ENCODE measurements around the gene PTGFRN.

Gene PTGFRN

GRCh38 chr1:116868385-116868784 is 41.3 kb upstream of the PTGFRN start:
- no peak overlapping the region for H3K4me3 ChIP-seq (ENCODE audit: low read length)
- no peaks in the 10 kb centered on the region for H3K36me3 ChIP-seq (replicated peaks; ENCODE audit: low read depth, low read length)
- H2AFZ ChIP-seq (ENCODE audit: low read depth, low read length), result no peak overlapping the region
- no peaks in the 10 kb centered on the region for H4K20me1 ChIP-seq (ENCODE audit: insufficient read depth, low read length)
- H3K79me2 ChIP-seq (ENCODE audit: low read length), result no peaks in the 10 kb centered on the region
- no peaks in the 10 kb centered on the region for H3K4me1 ChIP-seq (ENCODE audit: low read length)
- 0 out of 2 replicates have a peak, but pooled peaks cover 5% of the 10 kb centered on the region for H3K27me3 ChIP-seq (ENCODE audit: low read depth, low read length)
- TF ChIP-seq, protein P1, sequence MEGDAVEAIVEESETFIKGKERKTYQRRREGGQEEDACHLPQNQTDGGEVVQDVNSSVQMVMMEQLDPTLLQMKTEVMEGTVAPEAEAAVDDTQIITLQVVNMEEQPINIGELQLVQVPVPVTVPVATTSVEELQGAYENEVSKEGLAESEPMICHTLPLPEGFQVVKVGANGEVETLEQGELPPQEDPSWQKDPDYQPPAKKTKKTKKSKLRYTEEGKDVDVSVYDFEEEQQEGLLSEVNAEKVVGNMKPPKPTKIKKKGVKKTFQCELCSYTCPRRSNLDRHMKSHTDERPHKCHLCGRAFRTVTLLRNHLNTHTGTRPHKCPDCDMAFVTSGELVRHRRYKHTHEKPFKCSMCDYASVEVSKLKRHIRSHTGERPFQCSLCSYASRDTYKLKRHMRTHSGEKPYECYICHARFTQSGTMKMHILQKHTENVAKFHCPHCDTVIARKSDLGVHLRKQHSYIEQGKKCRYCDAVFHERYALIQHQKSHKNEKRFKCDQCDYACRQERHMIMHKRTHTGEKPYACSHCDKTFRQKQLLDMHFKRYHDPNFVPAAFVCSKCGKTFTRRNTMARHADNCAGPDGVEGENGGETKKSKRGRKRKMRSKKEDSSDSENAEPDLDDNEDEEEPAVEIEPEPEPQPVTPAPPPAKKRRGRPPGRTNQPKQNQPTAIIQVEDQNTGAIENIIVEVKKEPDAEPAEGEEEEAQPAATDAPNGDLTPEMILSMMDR (IDR thresholded peaks at IDR 0.05; ENCODE audit: low read depth, low read length), result no peak
- no peak for TF ChIP-seq EZH2phosphoT487 (IDR thresholded peaks at IDR 0.05; ENCODE audit: low read depth)
- no peak overlapping the region for H3K27ac ChIP-seq (ENCODE audit: low read length)
- H3K9ac ChIP-seq (ENCODE audit: low read length), result no peak overlapping the region
- H3K4me2 ChIP-seq (ENCODE audit: low read length), result no peak overlapping the region
- no peaks in the 10 kb centered on the region for H3K9me3 ChIP-seq (ENCODE audit: insufficient read depth, low read length)

- Histone ChIP-seq H3K9ac (ENCODE audit: low read length) (no peak overlapping the region), H3K4me2 (ENCODE audit: low read length) (no peak overlapping the region), H3K9me3 (ENCODE audit: insufficient read depth, low read length) (no peaks in the 10 kb centered on the region), H3K27ac (ENCODE audit: low read length) (no peak overlapping the region), H2AFZ (ENCODE audit: low read depth, low read length) (no peak overlapping the region), H3K4me1 (ENCODE audit: low read length) (no peaks in the 10 kb centered on the region), H3K4me3 (ENCODE audit: low read length) (no peak overlapping the region), H3K79me2 (ENCODE audit: low read length) (no peaks in the 10 kb centered on the region), H4K20me1 (ENCODE audit: insufficient read depth, low read length) (no peaks in the 10 kb centered on the region), H3K36me3 (replicated peaks; ENCODE audit: low read depth, low read length) (no peaks in the 10 kb centered on the region), H3K27me3 (ENCODE audit: low read depth, low read length) (0 out of 2 replicates have a peak, but pooled peaks cover 5% of the 10 kb centered on the region)
- TF ChIP-seq, protein P1 (IDR thresholded peaks at IDR 0.05; ENCODE audit: low read depth, low read length), result no peak
- TF ChIP-seq EZH2phosphoT487 (IDR thresholded peaks at IDR 0.05; ENCODE audit: low read depth), result no peak
These were observed 40.1 kb upstream of the PTGFRN start for GRCh38 chr1:116869611-116870010.

DNA sequence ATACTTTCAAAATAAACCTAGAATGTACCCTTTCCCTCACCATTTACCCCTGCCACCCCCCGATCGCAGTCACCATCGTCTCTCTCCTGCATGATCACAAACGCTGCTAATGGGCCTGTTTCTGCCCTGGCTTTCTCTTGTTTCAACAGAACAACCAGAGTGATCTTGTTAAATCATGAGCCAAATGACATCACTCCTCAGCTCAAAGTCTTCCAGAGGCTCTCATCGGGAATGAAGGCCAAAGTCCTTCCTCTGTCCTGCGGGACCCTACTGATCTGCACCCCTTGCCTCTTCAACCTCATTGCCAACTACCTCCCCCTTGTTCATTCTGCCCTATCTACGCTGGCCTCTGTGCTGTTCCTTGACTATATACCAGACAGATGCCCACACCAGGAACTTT is 39.4 kb upstream of the PTGFRN start:
- no peak overlapping the region for H3K4me2 ChIP-seq (ENCODE audit: low read length)
- no peaks in the 10 kb centered on the region for H3K36me3 ChIP-seq (replicated peaks; ENCODE audit: low read depth, low read length)
- no peaks in the 10 kb centered on the region for H3K79me2 ChIP-seq (ENCODE audit: low read length)
- no peaks in the 10 kb centered on the region for H4K20me1 ChIP-seq (ENCODE audit: insufficient read depth, low read length)
- no peak overlapping the region for H3K27ac ChIP-seq (ENCODE audit: low read length)
- H3K4me1 ChIP-seq (ENCODE audit: low read length), result no peaks in the 10 kb centered on the region
- 0 out of 2 replicates have a peak, but pooled peaks cover 5% of the 10 kb centered on the region for H3K27me3 ChIP-seq (ENCODE audit: low read depth, low read length)
- H3K9me3 ChIP-seq (ENCODE audit: insufficient read depth, low read length), result no peaks in the 10 kb centered on the region
- no peak overlapping the region for H3K9ac ChIP-seq (ENCODE audit: low read length)
- H3K4me3 ChIP-seq (ENCODE audit: low read length), result no peak overlapping the region
- no peak for TF ChIP-seq EZH2phosphoT487 (IDR thresholded peaks at IDR 0.05; ENCODE audit: low read depth)
- TF ChIP-seq, protein P1 (IDR thresholded peaks at IDR 0.05; ENCODE audit: low read depth, low read length), result no peak
- H2AFZ ChIP-seq (ENCODE audit: low read depth, low read length), result no peak overlapping the region

DNA sequence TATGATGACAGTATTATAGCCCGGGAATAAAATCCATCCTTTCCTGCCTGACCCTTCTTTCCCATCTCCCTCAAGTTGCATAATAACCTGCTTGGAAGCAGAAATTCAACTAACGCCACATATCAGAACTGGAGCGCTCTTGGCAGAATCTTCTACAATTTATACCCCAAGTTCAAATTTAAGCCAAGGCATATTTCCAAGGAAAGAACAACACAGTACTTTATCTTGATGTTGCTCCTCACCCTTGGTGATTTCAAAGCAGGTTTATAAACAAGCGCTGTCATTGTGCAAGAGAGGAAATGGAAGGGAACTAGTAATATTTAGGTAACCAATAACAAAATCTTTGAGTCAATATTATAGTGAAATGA is 38.0 kb upstream of the PTGFRN start:
- Histone ChIP-seq H3K4me3 (ENCODE audit: low read length) (no peak overlapping the region), H3K36me3 (replicated peaks; ENCODE audit: low read depth, low read length) (no peaks in the 10 kb centered on the region), H3K27me3 (ENCODE audit: low read depth, low read length) (0 out of 2 replicates have a peak, but pooled peaks cover 5% of the 10 kb centered on the region), H3K9ac (ENCODE audit: low read length) (no peak overlapping the region), H2AFZ (ENCODE audit: low read depth, low read length) (no peak overlapping the region), H3K9me3 (ENCODE audit: insufficient read depth, low read length) (no peaks in the 10 kb centered on the region), H3K79me2 (ENCODE audit: low read length) (no peaks in the 10 kb centered on the region), H3K27ac (ENCODE audit: low read length) (no peak overlapping the region), H3K4me1 (ENCODE audit: low read length) (no peaks in the 10 kb centered on the region), H4K20me1 (ENCODE audit: insufficient read depth, low read length) (no peaks in the 10 kb centered on the region), H3K4me2 (ENCODE audit: low read length) (no peak overlapping the region)
- TF ChIP-seq EZH2phosphoT487 (IDR thresholded peaks at IDR 0.05; ENCODE audit: low read depth), result no peak
- TF ChIP-seq, protein P1 (IDR thresholded peaks at IDR 0.05; ENCODE audit: low read depth, low read length), result no peak
